Esophagus muscularis mucosa (tissue), 3 donors: ENCODE data around the gene RAP2B.

ENCODE experiments used
- CTCF ChIP-seq, 3 experiments: fragments of 200-600 bp in 2 of 3; fragments of 450-650 bp in 1 of 3; sonication (generic) in 2 of 3; IDR thresholded peaks; one replicate each; pipeline ENCODE4 v1.5.1; 2017 to 2019; ENCODE audit warnings: antibody characterized with exemption in 3 of 3, mild to moderate bottlenecking in 2 of 3, moderate library complexity in 1 of 3
- POLR2A ChIP-seq: fragments of 450-650 bp; IDR thresholded peaks from one replicate; pipeline ENCODE4 v1.6.1; 2017; ENCODE audit warnings: antibody characterized with exemption, moderate library complexity, mild to moderate bottlenecking, low read depth

GRCh38 chr3:153113541-153113940 lies 48.5 kb upstream of the RAP2B start:
- TF ChIP-seq CTCF (IDR thresholded peaks at IDR 0.05) (no peak), POLR2A (no peak)
